ENCODE data around the gene C2CD5.

GRCh38 chr12:22536346-22536945, 7.9 kb downstream of the C2CD5 start:
- TF ChIP-seq CTCF (IDR thresholded peaks at IDR 0.05; ENCODE audit: low read length) (no peak), EZH2 (optimal IDR thresholded peaks at IDR 0.05; ENCODE audit: low read depth, low read length) (no peak)
